SU-DHL-6 (cell line): ENCODE measurements around the gene HMCES.

Experiments used
- EZH2phosphoT487 ChIP-seq: fragments of 200-600 bp; sonication (generic), shearing (Covaris generic); conservative IDR thresholded peaks from 2 replicates; pipeline ENCODE4 v1.6.1; 2018; ENCODE audit warnings: mild to moderate bottlenecking, antibody characterized with exemption, low read length, moderate library complexity, mixed read lengths
- TF ChIP-seq, protein P1 (sequence below): fragments of 200-600 bp; sonication (generic); IDR thresholded peaks from one replicate; pipeline ENCODE4 v1.5.1; 2017; ENCODE audit warnings: antibody characterized with exemption, mild to moderate bottlenecking, low read length, moderate library complexity; ENCODE audit not compliant: insufficient read depth, poor library complexity, severe bottlenecking

DNA sequence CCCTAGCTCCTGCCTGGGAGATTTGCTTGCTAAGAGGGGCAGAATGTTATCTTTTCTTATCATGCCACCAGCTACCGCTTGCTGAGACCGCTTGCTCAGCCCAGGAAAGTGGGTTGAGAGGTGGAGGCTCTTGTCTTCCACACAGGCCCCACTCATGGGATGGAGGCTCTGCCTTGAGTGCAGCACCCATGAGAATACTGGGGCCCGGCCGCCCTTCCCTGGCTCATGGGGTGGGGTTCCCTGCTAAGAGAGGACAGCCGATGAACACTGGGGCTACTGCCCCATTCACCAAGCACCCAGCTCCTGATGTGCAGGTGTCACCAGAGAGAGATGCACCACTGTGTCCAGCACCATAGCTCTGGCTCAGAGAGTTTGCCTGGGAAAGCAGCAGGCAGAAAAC is 55.2 kb downstream of the HMCES start:
- TF ChIP-seq, protein P1, sequence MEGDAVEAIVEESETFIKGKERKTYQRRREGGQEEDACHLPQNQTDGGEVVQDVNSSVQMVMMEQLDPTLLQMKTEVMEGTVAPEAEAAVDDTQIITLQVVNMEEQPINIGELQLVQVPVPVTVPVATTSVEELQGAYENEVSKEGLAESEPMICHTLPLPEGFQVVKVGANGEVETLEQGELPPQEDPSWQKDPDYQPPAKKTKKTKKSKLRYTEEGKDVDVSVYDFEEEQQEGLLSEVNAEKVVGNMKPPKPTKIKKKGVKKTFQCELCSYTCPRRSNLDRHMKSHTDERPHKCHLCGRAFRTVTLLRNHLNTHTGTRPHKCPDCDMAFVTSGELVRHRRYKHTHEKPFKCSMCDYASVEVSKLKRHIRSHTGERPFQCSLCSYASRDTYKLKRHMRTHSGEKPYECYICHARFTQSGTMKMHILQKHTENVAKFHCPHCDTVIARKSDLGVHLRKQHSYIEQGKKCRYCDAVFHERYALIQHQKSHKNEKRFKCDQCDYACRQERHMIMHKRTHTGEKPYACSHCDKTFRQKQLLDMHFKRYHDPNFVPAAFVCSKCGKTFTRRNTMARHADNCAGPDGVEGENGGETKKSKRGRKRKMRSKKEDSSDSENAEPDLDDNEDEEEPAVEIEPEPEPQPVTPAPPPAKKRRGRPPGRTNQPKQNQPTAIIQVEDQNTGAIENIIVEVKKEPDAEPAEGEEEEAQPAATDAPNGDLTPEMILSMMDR = no peak
- no peak for TF ChIP-seq EZH2phosphoT487
